GM21381 (cell line): ENCODE results near the gene STIM2.

Experiments
- ATAC-seq: cut with Tn5 transposase; IDR thresholded peaks from one replicate; pipeline ENCODE4 v1.9.1; 2021; ENCODE audit warnings: mild to moderate bottlenecking, moderate library complexity; ENCODE audit not compliant: unreplicated experiment

STIM2 gene

DNA sequence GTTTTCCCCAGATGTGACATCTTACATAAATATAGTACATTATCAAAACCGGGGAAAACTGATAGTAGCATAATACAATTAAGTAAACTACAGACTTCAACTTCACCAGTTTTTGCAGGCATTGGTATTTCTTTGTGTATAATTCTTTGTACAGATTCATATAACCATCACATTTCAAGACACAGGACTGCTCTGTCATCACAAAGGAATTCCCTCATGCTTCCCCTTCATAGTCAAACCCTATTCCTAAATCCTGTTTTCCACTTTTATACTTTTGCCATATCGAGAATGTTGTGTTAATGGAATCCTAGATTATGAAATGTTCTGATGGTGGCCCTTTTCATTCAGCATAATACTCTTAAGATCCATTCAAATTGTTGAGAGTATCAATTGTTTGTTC lies 36.0 kb downstream of the STIM2 start:
- ATAC-seq, result no peak

DNA sequence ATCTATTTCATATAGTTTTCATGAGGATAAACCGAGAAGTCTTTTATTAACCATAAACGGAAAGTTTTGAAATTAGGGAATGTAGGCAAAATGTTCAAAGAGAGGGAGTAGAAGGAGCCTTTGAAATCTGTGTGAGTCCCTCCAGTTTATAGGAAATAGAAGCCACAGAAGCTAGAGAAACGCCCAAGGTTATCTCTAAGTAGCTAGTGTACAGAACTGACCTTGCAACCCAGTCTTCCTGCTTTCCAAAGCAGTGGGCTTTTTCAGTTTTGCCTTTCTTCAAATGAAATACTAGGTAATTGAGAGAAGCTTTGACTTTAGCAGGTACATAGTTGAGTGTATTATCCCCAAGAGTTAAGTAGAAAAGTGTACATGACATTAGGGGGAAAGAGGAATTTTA lies 39.4 kb downstream of the STIM2 start:
- ATAC-seq, result no peak

DNA sequence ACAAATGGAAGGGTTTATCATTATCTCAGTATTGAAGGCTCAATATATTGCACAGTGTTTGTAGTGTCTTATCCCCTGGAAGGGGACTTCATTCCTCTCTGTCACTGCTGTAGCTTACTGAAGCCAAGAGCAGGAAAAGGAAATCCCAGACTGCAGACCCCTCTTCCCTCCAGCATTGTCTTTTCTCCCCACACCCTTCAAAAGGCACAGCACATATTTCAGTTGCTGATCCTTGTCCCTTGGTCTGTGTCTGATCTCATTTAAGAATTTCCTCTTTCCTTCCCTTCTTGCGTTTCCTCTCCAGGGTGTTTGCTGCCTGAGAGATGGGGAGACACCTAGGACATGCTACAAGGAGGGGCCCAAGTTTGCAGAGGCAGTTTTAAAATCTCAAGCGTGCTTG lies 40.1 kb downstream of the STIM2 start:
- no peak for ATAC-seq

- no peak for ATAC-seq
These were observed 44.5 kb downstream of the STIM2 start for GRCh38 chr4:26905172-26905571.

DNA sequence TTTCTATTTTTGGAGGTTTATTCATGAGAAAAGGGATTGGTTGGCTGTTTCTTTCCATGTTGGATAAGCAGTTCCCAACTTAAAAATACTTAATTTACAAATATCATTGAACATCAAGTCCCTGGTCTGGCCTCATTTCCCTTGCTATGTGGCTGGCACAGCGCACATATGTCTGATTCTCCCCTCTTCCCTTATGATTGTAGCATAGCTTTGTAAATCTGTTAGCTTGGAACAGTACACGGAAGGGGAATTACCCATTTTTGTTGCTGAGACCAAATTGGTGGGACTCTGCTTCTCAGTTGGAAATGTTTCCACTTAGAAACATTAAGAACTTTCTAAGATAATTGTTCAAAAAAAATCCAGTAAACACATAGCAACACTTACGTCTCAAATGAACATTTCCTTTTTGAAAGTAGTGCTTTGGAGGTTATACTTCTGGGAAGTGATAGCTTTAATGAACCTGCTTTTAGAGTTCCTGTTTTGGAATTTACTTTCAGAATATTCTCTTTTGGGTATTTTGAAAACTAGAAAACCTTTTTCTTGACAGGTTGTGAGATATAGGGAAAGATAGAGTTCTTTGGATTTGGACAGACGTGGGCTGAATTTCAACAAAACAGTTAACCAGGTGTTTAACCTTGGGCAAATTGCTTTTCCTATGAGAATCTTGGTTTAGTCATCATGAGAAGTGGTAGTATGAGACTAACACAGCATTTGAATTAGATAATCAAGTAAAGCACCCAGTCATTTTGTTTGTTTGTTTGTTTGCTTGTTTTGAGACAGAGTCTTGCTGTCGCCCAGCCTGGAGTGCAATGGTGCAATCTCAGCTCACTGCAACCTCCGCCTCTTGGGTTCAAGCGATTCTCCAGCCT lies 47.3 kb downstream of the STIM2 start:
- ATAC-seq, result no peak

DNA sequence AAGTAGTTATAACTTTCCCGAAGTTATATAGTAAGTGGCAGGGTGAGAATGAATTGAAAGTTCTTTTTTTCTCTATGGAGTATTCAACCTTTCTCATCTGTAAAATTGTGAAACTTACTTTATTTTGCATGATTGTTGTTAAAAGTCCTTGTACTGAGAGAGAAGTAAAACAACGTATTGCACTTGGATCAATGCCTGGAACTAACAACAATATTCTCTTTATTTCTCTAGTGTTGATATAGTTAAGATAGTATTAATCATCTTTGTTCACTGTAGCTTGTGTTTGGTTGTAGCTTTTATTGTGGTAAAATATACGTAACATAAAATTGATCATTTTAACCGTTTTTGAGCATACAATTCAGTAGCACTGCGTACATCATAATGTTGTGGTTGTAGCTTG lies 48.7 kb downstream of the STIM2 start:
- no peak for ATAC-seq

- no peak for ATAC-seq
These were observed 50.6 kb downstream of the STIM2 start for GRCh38 chr4:26911254-26911653.

- no peak for ATAC-seq
These were observed 51.4 kb downstream of the STIM2 start for GRCh38 chr4:26912069-26912468.

DNA sequence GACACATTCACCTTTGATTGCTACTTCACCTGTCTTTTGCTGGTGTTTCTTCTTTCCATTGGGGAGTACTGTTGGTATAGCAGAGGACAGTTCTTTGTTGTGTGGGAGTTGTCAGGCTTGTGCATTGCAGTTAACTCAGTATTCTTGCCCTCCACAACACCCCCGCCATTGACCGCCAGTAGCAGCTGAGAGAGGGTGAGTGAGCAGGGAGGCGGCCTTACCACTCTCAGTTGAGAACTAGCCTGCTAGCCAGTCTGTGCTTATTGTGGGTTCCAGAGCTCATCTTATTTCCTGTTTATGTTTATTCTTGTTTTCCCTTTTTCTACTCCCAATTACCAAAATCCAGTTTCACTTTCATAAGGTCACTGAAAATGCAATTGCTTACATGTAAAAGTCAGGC lies 52.2 kb downstream of the STIM2 start:
- no peak for ATAC-seq

GRCh38 chr4:26916195-26916594 lies 55.6 kb downstream of the STIM2 start:
- no peak for ATAC-seq

GRCh38 chr4:26930964-26931363 lies 70.3 kb downstream of the STIM2 start:
- ATAC-seq, result no peak

DNA sequence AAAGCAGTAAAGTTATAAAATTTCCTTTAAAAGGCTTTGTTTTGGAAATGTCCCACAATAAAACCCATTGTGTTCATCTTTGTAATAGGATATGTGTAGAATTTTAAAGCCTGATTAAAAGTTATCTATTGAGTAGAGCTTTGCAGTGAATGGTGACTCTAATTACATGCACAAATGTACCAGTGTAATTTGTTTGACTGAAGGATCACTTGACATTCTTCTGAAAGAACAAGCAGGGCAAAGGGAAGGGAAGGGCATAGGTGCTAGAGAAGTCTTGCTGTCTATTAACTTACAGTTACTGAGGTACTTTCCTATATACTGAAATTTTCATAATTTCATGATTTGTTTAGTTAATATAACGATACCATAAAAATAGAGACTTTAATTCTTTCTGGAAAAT lies 70.8 kb downstream of the STIM2 start:
- ATAC-seq, result no peak

GRCh38 chr4:26931966-26932365 lies 71.3 kb downstream of the STIM2 start:
- ATAC-seq, result no peak

- no peak for ATAC-seq
These were observed 74.8 kb downstream of the STIM2 start for GRCh38 chr4:26935397-26935796.

DNA sequence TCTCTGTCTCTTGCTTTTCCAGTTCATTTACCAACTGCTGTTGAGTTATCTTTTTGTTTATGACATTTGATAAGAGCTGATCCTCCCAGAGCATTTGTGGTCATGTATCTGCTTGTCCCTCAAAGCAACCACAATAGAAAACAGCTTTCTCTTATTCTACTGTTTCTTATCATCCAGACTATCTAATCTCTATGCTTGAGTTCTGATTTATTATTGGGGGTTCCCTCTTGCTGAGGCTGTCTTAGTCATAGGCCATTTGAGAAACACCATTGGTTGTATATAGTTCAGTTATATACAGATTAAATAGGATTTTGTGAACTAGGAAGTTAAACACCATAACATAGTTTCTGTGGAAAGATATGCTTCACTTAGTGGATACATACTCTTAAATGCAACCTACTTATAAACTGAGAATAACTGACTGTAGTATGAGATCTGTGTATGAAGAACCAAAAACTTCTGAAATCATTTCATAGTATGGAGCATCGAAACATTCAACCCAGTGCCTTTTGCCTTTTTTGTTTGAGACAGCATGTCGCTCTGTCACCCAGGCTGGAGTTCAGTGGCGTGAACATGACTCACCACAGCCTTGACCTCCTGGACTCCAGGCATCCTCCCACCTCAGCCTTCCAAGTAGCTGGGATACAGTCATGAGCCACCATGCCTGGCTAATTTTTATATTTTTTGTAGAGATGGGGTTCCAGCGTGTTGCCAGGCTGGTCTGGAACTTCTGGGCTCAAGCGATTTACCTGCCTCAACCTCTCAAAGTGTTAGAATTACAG lies 75.8 kb downstream of the STIM2 start:
- no peak for ATAC-seq

- peak; percentile 81 for ATAC-seq
These were observed 76.5 kb downstream of the STIM2 start for GRCh38 chr4:26937139-26937538.

GRCh38 chr4:26937567-26937966 lies 76.9 kb downstream of the STIM2 start:
- ATAC-seq, result no peak

DNA sequence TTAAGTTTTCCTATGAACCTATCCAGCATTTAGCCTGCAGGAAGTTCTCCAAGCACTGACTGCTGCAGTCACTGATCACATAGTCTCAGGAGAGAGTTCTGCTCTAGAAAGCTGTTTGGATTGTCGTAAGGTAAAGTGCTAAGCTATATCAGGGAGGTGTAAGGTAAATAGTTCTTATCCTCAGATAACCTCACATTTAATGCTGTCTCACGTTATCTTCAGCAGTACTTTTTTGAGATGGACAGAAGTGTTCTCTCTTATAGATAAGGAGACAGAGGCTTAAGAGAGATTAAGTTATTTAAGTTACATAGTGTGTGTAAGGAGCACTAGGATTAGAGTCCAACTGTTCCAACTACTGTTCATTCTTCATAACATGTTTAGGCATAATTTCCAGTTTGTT lies 77.9 kb downstream of the STIM2 start:
- no peak for ATAC-seq

DNA sequence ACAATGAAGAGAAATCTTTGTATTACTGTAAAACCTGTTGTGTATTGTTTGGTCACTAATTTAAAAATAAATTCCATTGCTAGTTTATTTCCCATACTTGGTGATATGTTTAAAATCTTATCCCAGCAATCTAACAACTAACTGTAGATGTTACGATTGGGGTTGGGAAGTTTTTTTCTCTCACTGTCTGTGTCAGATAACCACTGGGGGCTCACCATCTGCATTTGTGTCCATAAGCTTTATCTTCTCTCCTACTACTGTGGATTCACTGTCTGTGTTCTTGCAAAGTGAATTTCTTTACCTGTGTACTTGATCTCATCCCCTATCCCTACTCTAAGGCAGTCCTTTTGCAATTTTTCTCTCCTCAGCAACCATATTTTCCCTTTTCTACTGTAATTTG lies 81.3 kb downstream of the STIM2 start:
- ATAC-seq, result no peak

- ATAC-seq, result no peak
These were observed 82.2 kb downstream of the STIM2 start for GRCh38 chr4:26942871-26943270.

DNA sequence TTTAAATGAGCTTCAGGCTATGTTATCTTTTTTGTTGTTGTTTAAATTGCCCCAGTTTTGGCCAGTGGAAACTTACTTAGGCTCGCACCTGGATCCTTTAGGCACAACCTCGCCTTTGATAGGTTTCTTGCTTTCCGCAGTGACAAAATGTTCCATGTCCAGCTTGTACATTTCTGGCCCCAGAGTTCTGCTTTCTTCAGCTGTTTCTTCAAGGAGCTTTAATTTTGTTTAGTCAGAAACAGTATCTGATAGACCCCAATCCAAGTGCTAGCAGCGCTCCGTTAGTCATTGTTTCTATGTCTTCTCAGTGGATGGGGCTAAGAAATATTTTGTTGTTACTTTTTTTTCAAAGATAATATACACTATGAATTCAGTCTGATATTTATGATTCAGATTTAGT lies 82.8 kb downstream of the STIM2 start:
- ATAC-seq, result no peak

GRCh38 chr4:26945794-26946193 lies 85.2 kb downstream of the STIM2 start:
- ATAC-seq, result no peak
